ENCODE measurements around the gene VAMP2. TPM values are rescaled to one million over a fixed set of nuclear protein-coding genes. Genes with fewer than 3 reads are reported as not detected.

The VAMP2 gene
- total RNA-seq, 1 donor from 2014 or later = 77.0 TPM

DNA sequence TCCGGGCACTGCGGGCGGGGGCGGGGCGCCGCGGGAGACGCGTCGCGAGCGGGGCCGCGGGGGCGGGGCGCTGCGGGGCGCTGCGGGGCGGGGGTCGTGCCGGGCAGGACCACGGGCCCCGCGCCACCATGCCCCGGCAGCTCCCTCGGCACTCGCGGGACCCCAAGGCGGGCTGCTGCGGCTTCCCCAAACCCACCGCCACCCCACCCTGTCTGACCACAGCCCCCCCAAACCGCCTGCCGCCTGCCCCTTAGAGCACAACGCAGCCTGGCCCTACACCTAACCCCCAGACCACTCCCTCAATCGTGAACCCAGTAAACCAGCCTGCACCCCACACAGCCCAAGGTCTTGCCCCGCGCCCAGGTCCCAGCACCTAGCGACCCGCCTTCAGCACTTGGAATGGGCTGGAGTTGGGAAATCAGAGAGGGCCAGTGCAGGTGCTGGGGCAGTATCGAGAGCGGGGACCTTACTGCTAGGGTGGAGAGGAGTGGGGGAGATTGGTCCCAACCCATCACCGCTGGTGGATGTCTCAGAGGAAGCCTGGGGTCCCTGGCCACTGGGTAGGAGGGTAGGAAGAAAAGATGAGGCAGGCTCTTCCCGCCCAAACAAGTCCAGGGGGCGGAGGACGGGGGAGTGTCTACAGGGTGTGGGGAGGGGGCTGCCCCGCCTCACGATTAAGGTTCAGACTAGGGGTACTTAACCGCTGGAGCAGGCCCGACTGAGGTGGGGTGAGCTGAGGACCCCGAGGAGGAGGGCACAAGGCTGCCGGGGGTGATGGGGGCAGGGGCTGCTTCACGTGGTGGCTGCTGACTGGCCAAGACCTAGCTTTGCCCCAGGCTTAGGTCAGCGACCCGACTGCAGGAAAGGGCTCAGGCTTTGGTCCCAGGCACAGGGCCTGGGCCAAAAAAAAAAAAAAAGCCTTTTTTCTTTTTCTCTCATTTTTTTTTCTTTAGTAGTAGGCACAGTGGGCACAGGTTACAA is 539 bp upstream of the VAMP2 start:
- H3K9me3 ChIP-seq = no peaks in the 10 kb centered on the region
- peak overlapping the region; percentile 93 for H3K4me3 ChIP-seq
- H3K4me1 ChIP-seq = peaks cover 54% of the 10 kb centered on the region
- peak overlapping the region; percentile 99 for H3K27ac ChIP-seq
- H3K36me3 ChIP-seq = peaks cover 26% of the 10 kb centered on the region
- TF ChIP-seq, protein P1, sequence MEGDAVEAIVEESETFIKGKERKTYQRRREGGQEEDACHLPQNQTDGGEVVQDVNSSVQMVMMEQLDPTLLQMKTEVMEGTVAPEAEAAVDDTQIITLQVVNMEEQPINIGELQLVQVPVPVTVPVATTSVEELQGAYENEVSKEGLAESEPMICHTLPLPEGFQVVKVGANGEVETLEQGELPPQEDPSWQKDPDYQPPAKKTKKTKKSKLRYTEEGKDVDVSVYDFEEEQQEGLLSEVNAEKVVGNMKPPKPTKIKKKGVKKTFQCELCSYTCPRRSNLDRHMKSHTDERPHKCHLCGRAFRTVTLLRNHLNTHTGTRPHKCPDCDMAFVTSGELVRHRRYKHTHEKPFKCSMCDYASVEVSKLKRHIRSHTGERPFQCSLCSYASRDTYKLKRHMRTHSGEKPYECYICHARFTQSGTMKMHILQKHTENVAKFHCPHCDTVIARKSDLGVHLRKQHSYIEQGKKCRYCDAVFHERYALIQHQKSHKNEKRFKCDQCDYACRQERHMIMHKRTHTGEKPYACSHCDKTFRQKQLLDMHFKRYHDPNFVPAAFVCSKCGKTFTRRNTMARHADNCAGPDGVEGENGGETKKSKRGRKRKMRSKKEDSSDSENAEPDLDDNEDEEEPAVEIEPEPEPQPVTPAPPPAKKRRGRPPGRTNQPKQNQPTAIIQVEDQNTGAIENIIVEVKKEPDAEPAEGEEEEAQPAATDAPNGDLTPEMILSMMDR (IDR thresholded peaks at IDR 0.05) = no peak
- peak; percentile 49 for DNase-seq
- no peaks in the 10 kb centered on the region for H3K27me3 ChIP-seq (ENCODE audit: low read depth)
- ATAC-seq = peak; percentile 22 to 28
- intact Hi-C loops (cut with DNase I) = no loop called here

DNA sequence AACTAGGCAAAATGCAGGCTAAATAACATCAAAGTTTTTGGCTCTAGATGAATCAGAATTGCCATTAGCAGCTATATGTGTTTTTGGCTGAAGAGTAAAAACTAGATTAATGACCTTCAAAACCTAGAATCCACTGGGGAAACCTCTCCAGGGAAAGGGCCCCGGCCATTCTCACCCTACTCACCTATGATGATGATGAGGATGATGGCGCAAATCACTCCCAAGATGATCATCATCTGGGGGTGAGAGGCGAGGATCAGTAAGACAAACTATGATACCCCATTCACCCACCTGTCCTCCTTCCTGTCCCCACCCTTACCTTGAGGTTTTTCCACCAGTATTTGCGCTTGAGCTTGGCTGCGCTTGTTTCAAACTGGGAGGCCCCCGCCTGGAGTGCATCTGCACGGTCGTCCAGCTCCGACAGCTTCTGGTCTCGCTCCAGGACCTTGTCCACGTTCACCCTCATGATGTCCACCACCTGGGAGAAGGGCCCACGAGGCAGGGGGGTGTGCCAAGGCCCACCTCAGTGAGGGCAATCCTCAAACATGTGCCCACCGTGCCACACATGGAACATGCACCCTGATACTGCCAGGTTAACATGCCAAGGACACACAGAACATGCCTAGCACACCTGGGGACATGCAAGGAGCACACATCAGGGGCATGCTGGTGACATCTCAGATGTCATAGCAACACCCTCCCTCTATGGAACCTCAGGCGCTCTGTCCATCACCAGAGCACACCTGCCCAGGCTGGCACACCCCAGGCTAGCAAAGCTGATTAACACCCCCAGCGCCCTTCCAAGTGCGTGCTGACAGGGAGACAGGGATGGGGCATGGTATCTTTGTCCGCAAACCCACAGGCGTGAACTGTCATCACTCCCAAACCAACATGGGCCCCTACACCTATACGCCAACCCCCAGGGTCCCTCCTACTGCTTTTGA is 1.2 kb downstream of the VAMP2 start:
- Histone ChIP-seq H3K9me3 (no peaks in the 10 kb centered on the region), H3K4me3 (peak overlapping the region; percentile 93), H3K27ac (peak overlapping the region; percentile 99), H3K4me1 (peaks cover 69% of the 10 kb centered on the region), H3K27me3 (ENCODE audit: low read depth) (no peaks in the 10 kb centered on the region), H3K36me3 (peaks cover 26% of the 10 kb centered on the region)
- intact Hi-C loops (cut with DNase I) = no loop called here
- ATAC-seq = no peak
- TF ChIP-seq, protein P1 (IDR thresholded peaks at IDR 0.05) = no peak
- DNase-seq = peak; percentile 46

DNA sequence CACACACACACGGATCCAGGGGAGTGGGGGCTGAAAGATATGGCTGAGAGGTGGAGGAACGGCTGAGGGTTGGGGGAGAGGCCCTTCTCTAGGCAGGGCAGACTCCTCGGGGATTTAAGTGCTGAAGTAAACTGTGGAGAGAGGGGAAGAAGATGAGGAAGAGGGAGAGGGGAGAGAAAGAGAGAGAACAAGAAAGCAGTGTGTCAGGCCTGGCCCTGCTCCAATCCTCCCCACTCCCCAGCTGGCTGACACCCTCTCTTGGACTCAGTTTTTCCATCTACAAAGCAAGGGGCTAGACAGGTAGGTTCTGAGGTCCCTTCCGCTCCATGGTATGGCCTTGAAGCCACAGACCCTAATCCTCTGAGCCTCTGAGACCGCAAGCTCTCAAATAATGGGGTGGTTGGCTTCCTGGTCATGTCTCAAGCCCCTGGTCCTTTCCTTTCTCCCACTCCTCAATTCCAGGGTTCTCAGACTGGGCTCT is 2.0 kb downstream of the VAMP2 start:
- intact Hi-C loops (cut with DNase I) = no loop called here
- no peak overlapping the region for H3K4me3 ChIP-seq
- H3K27ac ChIP-seq = peak overlapping the region; percentile 99
- H3K36me3 ChIP-seq = peaks cover 26% of the 10 kb centered on the region
- no peaks in the 10 kb centered on the region for H3K27me3 ChIP-seq (ENCODE audit: low read depth)
- DNase-seq (peak; percentile 27), ATAC-seq (no peak)
- TF ChIP-seq, protein P1 (IDR thresholded peaks at IDR 0.05) = no peak
- peaks cover 69% of the 10 kb centered on the region for H3K4me1 ChIP-seq
- H3K9me3 ChIP-seq = no peaks in the 10 kb centered on the region

DNA sequence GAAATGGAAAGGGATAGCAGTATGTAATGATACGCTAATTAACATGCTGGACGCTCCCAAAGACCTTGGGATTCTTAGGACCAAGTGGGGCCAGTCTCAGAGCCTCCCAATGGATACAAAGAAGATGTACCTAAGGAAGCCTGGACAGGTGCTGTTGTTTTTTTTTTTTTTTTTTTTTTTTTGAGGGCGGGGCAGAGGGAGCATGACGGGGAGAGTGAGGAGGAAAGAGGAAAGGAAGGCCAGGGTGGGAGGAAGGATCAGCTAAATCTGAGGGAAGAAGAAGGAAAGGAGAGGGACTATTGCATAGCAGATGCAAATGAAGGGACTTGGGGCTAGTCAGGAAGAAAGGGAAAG is 2.5 kb downstream of the VAMP2 start:
- Histone ChIP-seq H3K27ac (no peak overlapping the region), H3K4me3 (no peak overlapping the region), H3K27me3 (ENCODE audit: low read depth) (no peaks in the 10 kb centered on the region), H3K4me1 (peaks cover 69% of the 10 kb centered on the region), H3K9me3 (no peaks in the 10 kb centered on the region), H3K36me3 (peaks cover 26% of the 10 kb centered on the region)
- intact Hi-C loops (cut with DNase I) = no loop called here
- ATAC-seq (no peak), DNase-seq (no peak)
- TF ChIP-seq, protein P1 (IDR thresholded peaks at IDR 0.05) = no peak
